SK-N-SH (cell line): ENCODE data around the gene TMEM59. TPM values are rescaled to one million over a fixed set of nuclear protein-coding genes. Genes with fewer than 3 reads are reported as not detected.

Experiments
- CTCF ChIA-PET: fragments of 300-600, 350-600 bp; formaldehyde crosslinking; extraction: SDS; loops from one replicate; lab custom pipeline; 2021; lab: Yijun Ruan, JAX
- POLR2A ChIA-PET: fragments of 350-600 bp; sonication (Branson Sonifier 250); formaldehyde crosslinking; extraction: SDS; loops from one replicate; lab custom pipeline; 2020; ENCODE audit warnings: antibody characterized with exemption, inconsistent platforms; lab: Yijun Ruan, JAX
- DNase-seq: peaks from one replicate; pipeline ENCODE4 v3.0.0; 2012
- H2AFZ ChIP-seq: fragments of 200-600 bp; sonication (generic); 2 replicates; pipeline ENCODE4 v1.8.1; 2016; ENCODE audit warnings: antibody characterized with exemption, mild to moderate bottlenecking, low read depth
- H3F3A ChIP-seq: fragments of 200-600 bp; sonication (generic); replicated peaks from 2 replicates; pipeline ENCODE3; 2016; ENCODE audit warnings: antibody characterized with exemption, mild to moderate bottlenecking; ENCODE audit not compliant: insufficient read depth
- H3K27ac ChIP-seq, 2 experiments: fragments of 200-500 bp in 1 of 2; fragments of 200-600 bp in 1 of 2; sonication (Bioruptor generic) in 1 of 2; sonication (generic), shearing (Covaris generic) in 1 of 2; 2 replicates each; pipeline versions ENCODE4 v1.5.1 to v1.6.1; 2014 to 2016; ENCODE audit warnings: low read depth in 2 of 2, inconsistent platforms in 1 of 2, low read length in 1 of 2, mild to moderate bottlenecking in 1 of 2, mixed read lengths in 1 of 2
- H3K27me3 ChIP-seq: fragments of 200-600 bp; sonication (generic), shearing (Covaris generic); 2 replicates; pipeline ENCODE4 v1.6.1; 2016; ENCODE audit warnings: mixed run types; ENCODE audit not compliant: insufficient read depth
- H3K36me3 ChIP-seq, 2 experiments: fragments of 200-500 bp in 1 of 2; fragments of 200-600 bp in 1 of 2; sonication (Bioruptor generic) in 1 of 2; sonication (generic) in 1 of 2; replicated peaks in 1 of 2; 2 replicates each; pipeline versions ENCODE3 to v1.5.1; 2014 to 2016; ENCODE audit warnings: low read length in 1 of 2, mild to moderate bottlenecking in 1 of 2; ENCODE audit not compliant: insufficient read depth in 2 of 2, control insufficient read depth in 1 of 2
- H3K4me1 ChIP-seq, 2 experiments: fragments of 200-500 bp in 1 of 2; fragments of 200-600 bp in 1 of 2; sonication (Bioruptor generic) in 1 of 2; sonication (generic), shearing (Covaris generic) in 1 of 2; 2 replicates each; pipeline versions ENCODE4 v1.5.1 to v1.6.1; 2014 to 2016; ENCODE audit warnings: low read depth in 1 of 2, low read length in 1 of 2, mixed run types in 1 of 2; ENCODE audit not compliant: insufficient read depth in 2 of 2, control insufficient read depth in 1 of 2
- H3K4me2 ChIP-seq: fragments of 200-600 bp; sonication (generic), shearing (Covaris generic); 2 replicates; pipeline ENCODE4 v1.6.1; 2017; ENCODE audit warnings: mixed run types
- H3K4me3 ChIP-seq, 2 experiments: fragments of 200-500 bp in 1 of 2; fragments of 200-600 bp in 1 of 2; sonication (Bioruptor generic) in 1 of 2; sonication (generic), shearing (Covaris generic) in 1 of 2; 2 replicates each; pipeline versions ENCODE4 v1.5.1 to v1.8.1; 2014 to 2016; ENCODE audit warnings: low read depth in 2 of 2, inconsistent platforms in 1 of 2, low read length in 1 of 2, mild to moderate bottlenecking in 1 of 2, mixed read lengths in 1 of 2, moderate library complexity in 1 of 2
- H3K79me2 ChIP-seq: fragments of 200-600 bp; sonication (generic); 2 replicates; pipeline ENCODE4 v1.8.1; 2017; ENCODE audit warnings: mild to moderate bottlenecking; ENCODE audit not compliant: insufficient read depth
- H3K9ac ChIP-seq: fragments of 200-600 bp; sonication (generic); 2 replicates; pipeline ENCODE4 v1.6.1; 2017; ENCODE audit warnings: mixed run types
- H3K9me2 ChIP-seq: fragments of 200-600 bp; sonication (generic); 2 replicates; pipeline ENCODE4 v1.6.1; 2017; ENCODE audit warnings: mixed run types
- H3K9me3 ChIP-seq: fragments of 200-600 bp; sonication (generic); 2 replicates; pipeline ENCODE4 v1.6.1; 2017; ENCODE audit warnings: mixed run types, mild to moderate bottlenecking, moderate library complexity
- H4K20me1 ChIP-seq: fragments of 200-600 bp; sonication (generic); 2 replicates; pipeline ENCODE4 v1.6.1; 2017; ENCODE audit warnings: mild to moderate bottlenecking, mixed run types; ENCODE audit not compliant: insufficient read depth
- CTCF ChIP-seq: fragments of 200-600 bp; sonication (generic); IDR thresholded peaks from 2 replicates; pipeline ENCODE4 v1.6.1; 2017; ENCODE audit warnings: antibody characterized with exemption, mild to moderate bottlenecking, moderate library complexity
- ELF1 ChIP-seq: IDR thresholded peaks from 2 replicates; pipeline ENCODE4 v1.4.0; 2012
- FOXJ3 ChIP-seq: sonication (generic); formaldehyde crosslinking; IDR thresholded peaks from 2 replicates; pipeline ENCODE4 v1.5.1; 2020; ENCODE audit warnings: mild to moderate bottlenecking, missing genetic modification reagents
- FOXM1 ChIP-seq: IDR thresholded peaks from 2 replicates; pipeline ENCODE4 v1.4.0; 2012; ENCODE audit warnings: low read depth, mild to moderate bottlenecking
- GABPA ChIP-seq: IDR thresholded peaks from 2 replicates; pipeline ENCODE4 v1.4.0; 2012; ENCODE audit warnings: low read depth, mild to moderate bottlenecking
- JUND ChIP-seq: IDR thresholded peaks from 2 replicates; pipeline ENCODE4 v1.4.0; 2012
- MXI1 ChIP-seq: IDR thresholded peaks from 2 replicates; pipeline ENCODE4 v1.6.1; 2012; ENCODE audit warnings: mild to moderate bottlenecking, low read depth, low read length, improper control_type of control experiment
- NFIC ChIP-seq: IDR thresholded peaks from 2 replicates; pipeline ENCODE4 v1.4.0; 2012; ENCODE audit warnings: borderline replicate concordance
- POLR2AphosphoS5 ChIP-seq: IDR thresholded peaks from 2 replicates; pipeline ENCODE4 v1.6.1; 2012; ENCODE audit warnings: low read depth, low read length
- RAD21 ChIP-seq: IDR thresholded peaks from 2 replicates; pipeline ENCODE4 v1.6.1; 2012; ENCODE audit warnings: mild to moderate bottlenecking, low read length
- RCOR1 ChIP-seq: fragments of 150-350 bp; IDR thresholded peaks from 2 replicates; pipeline ENCODE4 v1.6.1; 2017; ENCODE audit warnings: antibody characterized with exemption, low read length
- REST ChIP-seq: IDR thresholded peaks from 2 replicates; pipeline ENCODE4 v1.6.1; 2012; ENCODE audit warnings: mild to moderate bottlenecking, low read depth, low read length, moderate library complexity
- RFX5 ChIP-seq: IDR thresholded peaks from 2 replicates; pipeline ENCODE4 v1.6.1; 2012; ENCODE audit warnings: mild to moderate bottlenecking, improper control_type of control experiment, low read length
- RXRA ChIP-seq: IDR thresholded peaks from 2 replicates; pipeline ENCODE4 v1.4.0; 2012; ENCODE audit warnings: low read depth, mild to moderate bottlenecking, borderline replicate concordance
- SMC3 ChIP-seq: IDR thresholded peaks from 2 replicates; pipeline ENCODE4 v1.6.1; 2012; ENCODE audit warnings: low read depth, low read length, improper control_type of control experiment
- TAF1 ChIP-seq: IDR thresholded peaks from 2 replicates; pipeline ENCODE4 v1.6.1; 2012; ENCODE audit warnings: low read depth, mild to moderate bottlenecking, low read length, moderate library complexity, borderline replicate concordance
- TCF12 ChIP-seq: IDR thresholded peaks from 2 replicates; pipeline ENCODE4 v1.4.0; 2012
- TEAD4 ChIP-seq: IDR thresholded peaks from 2 replicates; pipeline ENCODE4 v1.4.0; 2012; ENCODE audit warnings: mild to moderate bottlenecking, borderline replicate concordance; ENCODE audit not compliant: insufficient read depth
- USF2 ChIP-seq: fragments of 150-350 bp; IDR thresholded peaks from 2 replicates; pipeline ENCODE4 v1.6.1; 2017; ENCODE audit warnings: antibody characterized with exemption, low read length, low read depth, borderline replicate concordance
- WGBS: methylation state at CpG from one replicate; pipeline ENCODE4 v1.1.6; 2017; ENCODE audit warnings: low lambda C conversion rate; 5-methylcytosine and 5-hydroxymethylcytosine counted together
- polyA plus RNA-seq, 3 experiments: library from polyadenylated mRNA; depleted of rRNA; stranded (reverse); fragments of >200 nt; gene quantifications; 2 replicates each; pipeline ENCODE4 v1.2.3, GENCODE V29; 2012

The TMEM59 gene
- polyA plus RNA-seq, 1 of the 3 experiments (the other 2 are of a cell fraction) = 249 TPM

GRCh38 chr1:54099061-54099610 is 46.1 kb upstream of the TMEM59 start:
- 98% methylated on average over 6 of the region's 6 CpGs for WGBS
- Histone ChIP-seq H3K9me2 (no peaks in the 10 kb centered on the region), H3K27ac (no peak overlapping the region), H3K4me2 (no peak overlapping the region), H3K4me1 (peaks cover 0 to 16% of the 10 kb centered on the region in 2 experiments; a peak in 1 of 4 replicates), H3F3A (no peaks in the 10 kb centered on the region), H2AFZ (no peak overlapping the region), H3K27me3 (no peaks in the 10 kb centered on the region), H3K9me3 (no peaks in the 10 kb centered on the region), H3K9ac (no peak overlapping the region), H3K4me3 (no peak overlapping the region), H3K79me2 (no peaks in the 10 kb centered on the region), H3K36me3 (peaks cover 0 to 18% of the 10 kb centered on the region in 2 experiments), H4K20me1 (no peaks in the 10 kb centered on the region)
- TF ChIP-seq FOXM1 = no peak
- TF ChIP-seq TEAD4 = no peak
- no peak for TF ChIP-seq RFX5
- no peak for TF ChIP-seq SMC3
- no peak for TF ChIP-seq RXRA
- TF ChIP-seq MXI1 = no peak
- TF ChIP-seq POLR2AphosphoS5 = no peak
- no peak for TF ChIP-seq RCOR1
- TF ChIP-seq JUND = no peak
- no peak for TF ChIP-seq TCF12
- no peak for TF ChIP-seq CTCF
- TF ChIP-seq RAD21 = no peak
- no peak for TF ChIP-seq TAF1
- no peak for TF ChIP-seq NFIC
- TF ChIP-seq REST = no peak
- no peak for TF ChIP-seq USF2
- TF ChIP-seq ELF1 = no peak
- TF ChIP-seq FOXJ3 (CRISPR knock-in tag) = no peak
- TF ChIP-seq GABPA = no peak
- ChIA-PET POLR2A (no interaction called here), CTCF (interaction anchor here (1.2 to 4.3 kb wide), 4 partner anchors 8 to 458 kb away, joined by 3 to 16 read pairs (median 4); no protein-coding TSS in a partner anchor)
- DNase-seq = no peak
